Nucleus accumbens (tissue), 56 donors: ENCODE measurements around the gene ASIC1.

ENCODE experiments used
- DNase-seq, 56 donors: peaks; one replicate each; lab custom pipeline; 2025; lab: John Stamatoyannopoulos, UW

Gene ASIC1

GRCh38 chr12:50129290-50129689 is 71.9 kb downstream of the ASIC1 start:
- no peak for DNase-seq

GRCh38 chr12:50132505-50133135 is 75.2 kb downstream of the ASIC1 start:
- DNase-seq = no peak
